Fibroblast of skin of scalp (primary cell): ENCODE results near the gene NR1I3.

Source experiments
- DNase-seq: peaks from one replicate; pipeline ENCODE4 v3.0.0-alpha.2; 2013

The NR1I3 gene

DNA sequence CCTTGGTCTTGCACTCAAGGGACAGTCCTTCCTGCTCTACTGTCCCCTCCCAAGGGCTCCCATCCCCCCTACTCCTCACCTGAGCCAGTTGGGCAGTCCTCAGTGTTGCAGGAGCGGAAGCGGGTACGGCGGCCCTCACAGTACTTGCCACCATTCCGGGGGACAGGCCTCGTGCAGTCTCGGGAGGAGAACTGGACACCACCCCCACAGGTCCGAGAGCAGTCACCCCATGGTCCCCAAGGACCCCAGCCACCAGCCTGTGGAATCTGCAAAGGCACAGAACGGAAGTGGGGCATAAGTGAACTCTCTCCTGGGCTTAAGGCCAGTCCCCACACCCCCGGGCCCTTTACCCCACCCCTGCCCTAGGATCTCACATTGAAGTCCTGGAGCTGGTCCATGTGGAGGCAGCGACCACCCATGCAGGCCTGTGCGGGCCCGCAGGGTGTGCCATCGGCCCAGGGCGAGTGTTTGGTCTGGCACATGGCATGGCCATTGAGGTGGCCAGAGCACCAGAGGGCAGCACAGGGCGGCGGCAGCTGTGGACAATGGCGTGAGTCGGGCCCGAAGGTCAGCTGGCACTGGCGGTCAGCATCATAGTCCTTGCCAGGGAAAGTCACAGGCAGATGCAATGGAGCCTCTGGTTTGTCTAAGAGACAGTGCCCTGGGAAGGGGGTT lies 44.3 kb downstream of the NR1I3 start:
- DNase-seq = no peak

DNA sequence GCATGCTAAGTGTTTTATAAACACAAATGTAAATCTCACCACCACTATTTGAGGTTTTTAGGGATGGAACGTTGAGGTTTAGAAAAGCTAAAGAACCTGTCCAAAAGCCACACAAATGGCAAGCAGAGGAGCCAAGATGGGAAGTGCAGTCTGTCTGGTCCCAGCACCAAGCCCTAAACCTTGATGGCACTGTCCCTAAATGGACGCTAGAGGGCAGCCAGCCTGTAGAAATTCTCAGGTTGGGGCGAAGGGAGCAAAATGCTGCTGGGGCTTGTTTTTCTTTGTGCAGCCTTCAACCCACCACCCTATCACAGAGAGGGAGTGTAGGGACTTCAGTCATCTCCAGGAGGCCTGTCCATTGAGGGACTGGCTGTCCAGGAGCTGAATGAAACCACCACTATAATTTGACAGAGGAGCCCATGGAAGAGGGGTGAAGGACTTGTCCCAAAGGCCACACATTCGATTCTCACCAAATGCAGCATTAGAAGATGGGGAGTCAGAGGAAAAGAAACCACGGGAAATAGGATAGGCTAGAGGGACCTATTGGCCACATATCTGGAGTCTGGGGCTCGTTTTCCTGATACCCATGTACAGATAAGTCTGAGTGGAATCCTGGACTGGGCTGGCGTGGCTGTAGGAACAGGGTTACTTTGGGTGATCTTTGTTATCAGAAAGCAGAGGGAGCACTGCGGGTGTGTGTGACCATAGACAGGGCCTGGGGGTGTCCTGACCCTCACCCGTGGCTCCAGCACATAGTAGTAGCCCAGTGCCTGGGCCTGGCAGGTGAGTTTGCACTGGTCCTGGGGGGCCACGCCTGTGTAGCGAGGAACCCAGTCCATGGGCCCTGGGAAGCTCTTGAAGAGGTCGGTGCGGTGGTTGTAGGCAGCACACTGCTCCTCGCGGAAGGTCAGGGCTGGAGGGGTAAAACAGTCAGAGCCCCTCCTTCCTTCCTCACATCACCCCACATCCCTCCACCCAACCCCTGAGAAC lies 45.2 kb downstream of the NR1I3 start:
- peak; percentile 75 for DNase-seq

DNA sequence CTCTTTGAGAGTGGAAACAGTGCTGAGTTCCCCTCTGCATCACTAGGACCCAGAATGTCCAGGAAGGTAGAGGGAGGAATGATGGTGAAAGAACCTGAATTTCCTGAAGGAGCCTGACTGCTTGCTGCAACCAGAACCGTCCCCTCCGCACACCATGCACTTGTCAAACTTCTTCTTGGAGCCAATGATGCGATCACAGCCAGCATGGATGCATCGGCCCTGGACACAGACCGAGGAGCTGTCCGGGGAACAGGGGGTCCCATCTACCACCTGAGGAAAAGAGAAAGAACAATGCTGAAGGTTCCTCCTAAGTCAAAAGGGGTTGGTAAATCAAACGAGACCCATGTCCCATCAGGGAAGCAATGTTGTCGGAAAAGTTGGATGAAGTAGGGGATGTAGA lies 46.0 kb downstream of the NR1I3 start:
- no peak for DNase-seq

DNA sequence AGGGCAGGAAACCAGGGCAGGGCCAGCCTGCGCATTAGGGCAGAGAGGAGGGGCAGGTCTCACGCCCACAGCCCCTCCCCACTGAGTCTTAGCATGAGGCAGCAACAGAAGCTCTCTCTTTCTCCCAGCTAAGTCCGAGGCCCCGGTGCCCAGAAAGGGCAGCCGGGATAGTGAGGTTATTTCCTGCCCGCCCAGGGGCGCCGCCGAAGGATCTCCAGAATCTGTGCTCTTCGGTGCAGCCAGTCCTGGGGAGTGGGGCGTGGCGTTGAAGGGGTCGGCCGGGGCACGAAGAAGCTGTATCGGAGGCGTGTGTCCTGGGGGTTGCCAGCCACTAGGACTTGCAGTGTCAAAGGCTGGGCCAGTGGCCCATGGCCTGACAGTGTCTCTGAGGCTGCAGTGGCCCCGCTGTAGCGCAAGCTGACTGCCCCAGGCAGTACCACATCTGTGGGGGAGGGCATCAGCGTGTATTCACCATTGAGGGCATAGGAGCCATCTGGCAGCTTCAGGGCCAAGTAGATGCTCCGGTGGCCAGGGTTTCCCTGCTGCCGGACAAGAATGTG lies 47.0 kb downstream of the NR1I3 start:
- no peak for DNase-seq

DNA sequence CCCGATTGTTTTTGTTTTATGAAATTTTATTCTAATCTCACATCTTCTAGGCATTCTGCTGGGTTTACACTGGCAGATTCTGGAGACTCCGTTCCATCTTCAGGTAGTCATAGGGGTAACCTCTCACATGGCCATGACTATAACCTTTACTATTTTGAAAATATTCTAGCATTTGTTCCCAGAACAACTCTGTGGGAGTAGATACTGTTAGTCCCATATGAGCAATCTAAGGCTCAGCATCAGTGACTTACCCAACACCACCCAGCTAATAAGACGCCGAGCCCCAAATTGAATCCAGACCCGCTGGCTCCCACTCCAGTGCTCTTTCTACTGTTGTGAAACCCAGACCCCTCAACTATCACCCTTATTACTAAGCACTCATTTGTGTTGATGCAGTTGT lies 49.0 kb downstream of the NR1I3 start:
- DNase-seq = no peak

DNA sequence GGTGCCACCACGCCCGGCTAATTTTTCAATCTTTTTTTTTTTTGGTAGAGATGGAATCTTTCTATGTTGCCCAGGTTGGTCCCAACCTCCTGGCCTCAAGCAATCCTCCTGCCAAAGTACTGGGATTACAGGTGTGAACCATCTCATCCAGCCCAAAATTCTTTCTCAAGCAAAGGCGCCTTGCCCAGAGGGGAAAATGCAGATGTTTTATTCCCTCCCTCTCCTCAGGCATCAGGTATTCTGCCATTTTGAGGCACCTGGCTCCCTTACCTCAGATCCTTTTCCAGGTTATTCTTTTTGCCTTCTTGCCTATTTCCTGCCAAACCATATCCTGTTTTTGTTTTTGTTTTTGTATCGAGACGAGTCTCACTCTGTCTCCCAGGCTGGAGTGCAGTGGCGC lies 49.6 kb downstream of the NR1I3 start:
- DNase-seq = no peak

DNA sequence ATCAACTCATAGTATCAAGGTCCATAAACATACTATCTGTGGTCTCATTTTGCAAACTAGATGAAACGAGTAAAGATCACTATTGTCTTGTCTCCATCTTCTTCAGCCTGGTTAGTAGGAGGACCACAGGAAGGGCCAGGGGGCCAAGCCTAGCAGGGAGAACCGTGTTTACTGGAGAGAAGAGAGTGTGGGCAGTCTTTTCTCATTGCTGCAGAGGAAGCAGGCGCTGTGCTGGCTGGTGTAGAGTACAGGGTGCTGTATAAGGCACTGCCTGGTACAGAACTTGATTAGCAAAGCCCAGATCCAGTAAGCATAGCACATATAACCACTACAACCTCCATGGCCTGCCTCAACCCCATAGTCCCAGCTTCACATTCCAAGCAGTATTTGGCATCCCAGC lies 50.7 kb downstream of the NR1I3 start:
- DNase-seq = no peak

DNA sequence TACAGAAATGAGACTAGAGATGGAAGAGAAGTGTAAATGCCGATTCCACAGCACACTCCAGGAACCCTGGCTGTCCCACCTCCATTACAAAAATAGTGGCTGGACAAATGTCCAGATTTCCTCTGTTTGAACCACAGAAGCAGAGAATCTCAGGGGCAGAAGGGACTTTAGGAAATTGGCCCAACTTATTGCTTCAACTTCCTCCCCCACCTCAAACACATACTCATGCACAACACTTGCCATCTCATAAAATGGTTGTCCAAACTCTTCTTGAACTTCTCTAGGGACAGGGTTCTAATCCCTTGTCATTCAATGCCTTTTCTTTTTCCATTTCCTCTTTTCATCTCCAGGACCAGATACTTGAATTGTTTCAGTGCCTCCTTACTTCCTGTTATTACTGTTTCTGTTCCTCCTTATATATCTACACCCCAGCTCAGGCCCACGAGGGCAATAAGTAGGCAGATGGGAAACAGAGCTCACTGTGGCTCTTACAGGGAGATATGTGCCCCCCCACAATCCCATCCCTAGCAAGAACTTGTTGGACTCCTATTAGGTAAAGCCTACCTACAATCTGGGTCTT lies 52.2 kb downstream of the NR1I3 start:
- DNase-seq = no peak

DNA sequence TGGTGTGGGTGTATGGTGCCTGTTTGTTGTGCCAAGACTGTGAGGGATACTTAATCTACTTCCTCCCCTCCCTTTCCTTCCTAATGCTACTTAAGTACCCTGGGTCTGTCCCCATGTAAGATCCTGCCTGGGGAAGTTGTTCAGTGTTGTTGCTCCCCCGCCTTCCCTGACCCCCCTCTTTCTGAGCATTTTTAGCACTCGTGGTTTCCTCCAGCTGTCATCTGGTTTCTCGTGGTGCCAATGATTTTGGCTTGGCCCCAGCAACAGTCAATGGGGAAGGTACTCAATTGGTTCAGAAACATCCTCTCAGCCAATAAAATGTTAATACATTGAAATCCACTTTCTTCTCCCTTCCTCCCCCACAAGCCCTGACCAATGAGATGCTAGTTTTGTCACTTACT lies 52.7 kb downstream of the NR1I3 start:
- peak; percentile 80 for DNase-seq

DNA sequence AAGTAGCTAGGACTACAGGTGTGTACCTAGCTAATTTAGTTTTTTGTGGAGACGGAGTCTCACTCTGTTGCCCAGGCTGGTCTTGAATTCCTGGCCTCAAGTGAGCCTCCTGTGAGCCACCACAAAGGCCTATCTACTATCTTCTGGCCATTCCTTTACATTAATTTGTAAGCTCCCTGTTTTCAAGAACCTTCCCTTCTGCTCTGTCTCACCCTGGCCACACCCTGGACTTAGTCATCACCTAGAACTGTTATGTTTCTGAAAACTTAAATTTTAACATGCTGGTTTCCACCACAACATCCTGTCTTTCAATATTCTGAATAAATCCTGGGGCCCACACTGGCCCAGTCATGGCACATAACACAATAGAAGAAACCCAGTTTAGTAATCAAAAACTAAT lies 55.8 kb downstream of the NR1I3 start:
- DNase-seq = peak; percentile 56

DNA sequence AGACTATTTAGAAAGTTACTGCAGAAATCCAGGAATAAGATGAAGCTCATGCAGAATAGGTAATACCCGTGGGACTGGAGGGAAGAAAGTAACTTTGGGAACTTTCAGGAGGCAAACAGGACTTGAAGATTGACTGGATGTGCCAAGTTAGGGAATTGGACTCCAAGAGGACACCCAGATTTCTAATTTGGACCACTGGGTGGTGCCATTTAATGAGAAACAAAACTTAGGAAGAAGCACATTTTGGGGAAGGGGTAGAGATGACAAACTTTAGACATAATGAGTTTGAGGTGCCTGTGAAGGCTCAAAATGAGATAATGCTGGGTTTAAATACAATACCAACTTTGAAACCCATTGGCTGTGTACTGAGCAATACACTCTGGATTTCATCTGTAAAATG lies 57.4 kb downstream of the NR1I3 start:
- peak; percentile 34 for DNase-seq

DNA sequence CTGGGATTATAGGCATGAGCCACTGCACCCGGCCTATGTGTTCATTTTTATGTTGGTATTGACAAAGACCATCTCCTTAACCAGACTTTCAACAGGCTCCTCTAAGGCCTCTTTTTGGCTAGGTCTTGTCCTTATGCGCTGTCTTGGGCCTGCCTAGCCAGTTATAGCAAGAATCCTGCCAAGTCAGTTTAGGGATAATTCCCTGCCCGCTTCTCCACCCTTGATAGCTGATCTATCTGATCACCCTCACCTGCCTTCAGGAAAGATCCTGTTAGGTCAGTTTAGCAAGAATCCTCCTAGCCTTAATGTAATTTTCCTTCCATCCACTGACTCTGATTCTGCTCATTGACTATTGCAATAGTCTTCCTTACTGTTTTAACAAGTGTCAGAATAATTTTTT lies 58.3 kb downstream of the NR1I3 start:
- DNase-seq = no peak
